Large intestine (tissue), 12 donors: Measurements from ENCODE around the gene GFPT1. TPM values are rescaled to one million over a fixed set of nuclear protein-coding genes. Genes with fewer than 3 reads are reported as not detected.
"Not testable (repeated sequence)": the region's sequence is repeated elsewhere in the genome, so short reads cannot be mapped to it uniquely, and the experiment has no call there.

Source experiments
- DNase-seq, 2 donors: peaks; one replicate each; pipeline versions ENCODE4 v3.0.0 to v3.0.0-alpha.2; 2013
- H3K27ac ChIP-seq: one replicate; pipeline ENCODE4 v1.5.1; 2013; ENCODE audit warnings: low read length
- H3K27me3 ChIP-seq: 2 replicates; pipeline ENCODE4 v1.6.1; 2013; ENCODE audit warnings: low read length; ENCODE audit not compliant: control insufficient read depth, insufficient read depth
- H3K36me3 ChIP-seq: 2 replicates; pipeline ENCODE4 v1.6.1; 2013; ENCODE audit warnings: low read length; ENCODE audit not compliant: control insufficient read depth, insufficient read depth
- H3K4me1 ChIP-seq: one replicate; pipeline ENCODE4 v1.6.1; 2013; ENCODE audit warnings: low read length; ENCODE audit not compliant: control insufficient read depth, insufficient read depth
- H3K4me3 ChIP-seq: one replicate; pipeline ENCODE4 v1.5.1; 2013; ENCODE audit warnings: low read length
- H3K9me3 ChIP-seq: one replicate; pipeline ENCODE4 v1.6.1; 2013; ENCODE audit warnings: mild to moderate bottlenecking, low read depth, low read length, moderate library complexity; ENCODE audit not compliant: control insufficient read depth
- WGBS: methylation state at CpG from one replicate; pipeline ENCODE4 v1.1.5; 2013; ENCODE audit warnings: low lambda C conversion rate; ENCODE audit not compliant: insufficient coverage; 5-methylcytosine and 5-hydroxymethylcytosine counted together
- long read RNA-seq, 11 donors: transcript quantifications; one replicate each; lab custom pipeline, GENCODE V29; 2026
- polyA plus RNA-seq: library from polyadenylated mRNA; unstranded; fragments of 120-200 nt; gene quantifications from one replicate; pipeline ENCODE4 v1.2.1, GENCODE V29; 2013

The GFPT1 gene
- polyA plus RNA-seq: 46.4 TPM
- long read RNA-seq, donor 1, full-length matches to known transcripts: 11 of 17 reads
- long read RNA-seq, donor 1, partial matches to known transcripts: 6 of 17 reads
- long read RNA-seq, donor 1, other reads (novel, unspliced or antisense): 0 of 17 reads
- long read RNA-seq, donor 2, full-length matches to known transcripts: 14 of 28 reads
- long read RNA-seq, donor 2, partial matches to known transcripts: 14 of 28 reads
- long read RNA-seq, donor 2, other reads (novel, unspliced or antisense): 0 of 28 reads
- long read RNA-seq, donor 3: 0 reads
- long read RNA-seq, donor 4, full-length matches to known transcripts: 1 of 1 reads
- long read RNA-seq, donor 4, partial matches to known transcripts: 0 of 1 reads
- long read RNA-seq, donor 4, other reads (novel, unspliced or antisense): 0 of 1 reads
- long read RNA-seq, donor 5, full-length matches to known transcripts: 12 of 18 reads
- long read RNA-seq, donor 5, partial matches to known transcripts: 6 of 18 reads
- long read RNA-seq, donor 5, other reads (novel, unspliced or antisense): 0 of 18 reads
- long read RNA-seq, donor 6, full-length matches to known transcripts: 8 of 15 reads
- long read RNA-seq, donor 6, partial matches to known transcripts: 7 of 15 reads
- long read RNA-seq, donor 6, other reads (novel, unspliced or antisense): 0 of 15 reads
- long read RNA-seq, donor 7, full-length matches to known transcripts: 7 of 18 reads
- long read RNA-seq, donor 7, partial matches to known transcripts: 11 of 18 reads
- long read RNA-seq, donor 7, other reads (novel, unspliced or antisense): 0 of 18 reads
- long read RNA-seq, donor 8, full-length matches to known transcripts: 13 of 41 reads
- long read RNA-seq, donor 8, partial matches to known transcripts: 28 of 41 reads
- long read RNA-seq, donor 8, other reads (novel, unspliced or antisense): 0 of 41 reads
- long read RNA-seq, donor 9, full-length matches to known transcripts: 13 of 13 reads
- long read RNA-seq, donor 9, partial matches to known transcripts: 0 of 13 reads
- long read RNA-seq, donor 9, other reads (novel, unspliced or antisense): 0 of 13 reads
- long read RNA-seq, donor 10, full-length matches to known transcripts: 22 of 44 reads
- long read RNA-seq, donor 10, partial matches to known transcripts: 22 of 44 reads
- long read RNA-seq, donor 10, other reads (novel, unspliced or antisense): 0 of 44 reads
- long read RNA-seq, donor 11, full-length matches to known transcripts: 11 of 18 reads
- long read RNA-seq, donor 11, partial matches to known transcripts: 7 of 18 reads
- long read RNA-seq, donor 11, other reads (novel, unspliced or antisense): 0 of 18 reads

GRCh38 chr2:69386789-69387734 is at the start of gene GFPT1:
TSS of gene GFPT1 (minus strand) at chr2:69387227. CDS start at chr2:69387071, 156 bp downstream.
- Histone ChIP-seq H3K4me1 (peaks cover 18% of the 10 kb centered on the region), H3K36me3 (no peaks in the 10 kb centered on the region), H3K27ac (peak within 1 kb of the TSS; percentile 98), H3K4me3 (peak within 1 kb of the TSS; percentile 83), H3K27me3 (no peaks in the 10 kb centered on the region), H3K9me3 (peaks cover 2% of the 10 kb centered on the region)
- DNase-seq: peak; percentile 96 to 99
- WGBS: no CpG with 5 or more reads among the region's 97 CpGs

GRCh38 chr2:69436596-69436937 is 49.5 kb upstream of the GFPT1 start:
- Histone ChIP-seq H3K27me3 (no peaks in the 10 kb centered on the region), H3K36me3 (no peaks in the 10 kb centered on the region), H3K4me3 (peak overlapping the region; percentile 92), H3K9me3 (no peaks in the 10 kb centered on the region), H3K27ac (peak overlapping the region; percentile 83), H3K4me1 (peaks cover 11% of the 10 kb centered on the region)
- peak in 1 of 2 donors; percentile 20 for DNase-seq
- WGBS: 0% methylated on average over 2 of the region's 5 CpGs

GRCh38 chr2:69434753-69435152 is 47.7 kb upstream of the GFPT1 start:
- no peak for DNase-seq
- H3K27me3 ChIP-seq: no peaks in the 10 kb centered on the region
- H3K36me3 ChIP-seq: peaks cover 11% of the 10 kb centered on the region
- WGBS: no CpG with 5 or more reads among the region's 5 CpGs
- H3K4me3 ChIP-seq: no peak overlapping the region
- no peak overlapping the region for H3K27ac ChIP-seq
- H3K4me1 ChIP-seq: peaks cover 11% of the 10 kb centered on the region
- H3K9me3 ChIP-seq: no peaks in the 10 kb centered on the region

DNA sequence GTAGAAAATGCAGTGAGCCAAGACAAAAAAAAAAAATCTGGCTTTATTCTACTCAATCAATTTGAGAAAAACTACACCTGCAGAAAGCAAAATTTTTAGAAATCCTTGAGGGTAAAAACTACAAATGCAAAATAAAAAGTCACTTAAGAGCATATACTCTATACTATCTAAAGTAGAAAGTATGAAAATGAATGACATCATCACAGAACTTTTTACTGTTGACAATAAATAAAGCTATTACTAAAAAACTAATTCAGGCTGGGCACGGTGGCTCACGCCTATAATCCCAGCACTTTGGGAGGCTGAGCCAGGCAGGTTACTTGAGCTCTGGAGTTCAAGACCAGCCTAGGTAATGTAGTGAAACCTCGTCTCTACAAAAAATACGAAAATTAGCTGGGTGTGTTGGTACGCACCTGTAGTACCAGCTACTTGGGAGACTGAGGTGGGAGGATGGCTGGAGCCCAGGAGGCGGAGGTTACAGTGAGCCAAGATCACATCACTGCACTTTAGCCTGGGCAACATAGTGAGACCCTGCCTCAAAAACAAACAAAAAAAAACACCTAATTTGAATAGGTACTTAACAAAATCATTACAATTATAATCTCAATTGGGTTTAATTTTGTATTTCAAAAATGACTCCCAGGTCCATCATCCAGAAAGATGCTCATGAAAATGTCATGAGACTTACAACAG is 42.6 kb upstream of the GFPT1 start:
- Histone ChIP-seq H3K27me3 (no peaks in the 10 kb centered on the region), H3K4me3 (no peak overlapping the region), H3K4me1 (peaks cover 2% of the 10 kb centered on the region), H3K36me3 (peaks cover 33% of the 10 kb centered on the region), H3K27ac (no peak overlapping the region), H3K9me3 (no peaks in the 10 kb centered on the region)
- 100% methylated on average over 2 of the region's 6 CpGs for WGBS
- DNase-seq: no peak

- Histone ChIP-seq H3K4me3 (no peak overlapping the region), H3K27ac (no peak overlapping the region), H3K9me3 (no peaks in the 10 kb centered on the region), H3K4me1 (no peaks in the 10 kb centered on the region), H3K36me3 (peaks cover 33% of the 10 kb centered on the region), H3K27me3 (no peaks in the 10 kb centered on the region)
- WGBS: no CpG with 5 or more reads among the region's 2 CpGs
- DNase-seq: no peak
Measured at GRCh38 chr2:69428981-69429380, 42.0 kb upstream of the GFPT1 start.

DNA sequence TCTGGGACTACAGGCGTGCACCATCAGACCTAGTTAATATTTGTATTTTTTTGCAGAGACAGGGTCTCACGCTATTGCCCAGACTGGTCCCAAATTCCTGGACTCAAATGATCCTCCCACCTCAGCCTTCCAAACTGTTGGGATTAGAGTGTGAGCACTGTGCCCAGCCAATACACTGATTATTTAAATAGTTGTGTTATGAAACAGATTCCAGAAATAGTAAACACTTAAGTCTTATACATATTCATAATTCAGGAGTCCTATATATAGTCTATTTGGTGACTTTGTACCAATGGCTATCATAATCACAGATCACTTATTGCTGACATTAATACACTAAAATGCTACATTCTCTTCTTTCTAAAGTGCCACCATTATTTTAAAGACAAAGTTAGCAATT is 37.4 kb upstream of the GFPT1 start:
- Histone ChIP-seq H3K4me1 (no peaks in the 10 kb centered on the region), H3K27ac (no peak overlapping the region), H3K9me3 (no peaks in the 10 kb centered on the region), H3K27me3 (no peaks in the 10 kb centered on the region), H3K4me3 (no peak overlapping the region), H3K36me3 (peaks cover 46% of the 10 kb centered on the region)
- 100% methylated on average over 1 of the region's 2 CpGs for WGBS
- no peak for DNase-seq

GRCh38 chr2:69422198-69422597 is 35.2 kb upstream of the GFPT1 start:
- Histone ChIP-seq H3K4me3 (no peak overlapping the region), H3K27me3 (no peaks in the 10 kb centered on the region), H3K4me1 (no peaks in the 10 kb centered on the region), H3K9me3 (peaks cover 10% of the 10 kb centered on the region), H3K36me3 (peaks cover 49% of the 10 kb centered on the region), H3K27ac (no peak overlapping the region)
- no peak for DNase-seq

GRCh38 chr2:69419111-69419510 is 32.1 kb upstream of the GFPT1 start:
- 100% methylated on average over 1 of the region's 7 CpGs for WGBS
- not testable (repeated sequence) for H3K4me1 ChIP-seq, H3K9me3 ChIP-seq, H3K27ac ChIP-seq, H3K27me3 ChIP-seq, DNase-seq, H3K4me3 ChIP-seq
- peaks cover 51% of the 10 kb centered on the region for H3K36me3 ChIP-seq

GRCh38 chr2:69416147-69416546 is 29.1 kb upstream of the GFPT1 start:
- H3K9me3 ChIP-seq: peaks cover 10% of the 10 kb centered on the region
- no peak overlapping the region for H3K4me3 ChIP-seq
- H3K4me1 ChIP-seq: no peaks in the 10 kb centered on the region
- DNase-seq: no peak
- H3K27ac ChIP-seq: no peak overlapping the region
- whole genome bisulfite sequencing: no CpG with 5 or more reads among the region's 1 CpG
- peaks cover 42% of the 10 kb centered on the region for H3K36me3 ChIP-seq
- no peaks in the 10 kb centered on the region for H3K27me3 ChIP-seq
